Astrocyte (in vitro differentiated cells and primary cell): Measurements from ENCODE around the gene PTPRD. TPM values are rescaled to one million over a fixed set of nuclear protein-coding genes. Genes with fewer than 3 reads are reported as not detected.

Source experiments
- DNase-seq: peaks from one replicate; pipeline ENCODE4 v3.0.0-alpha.2; 2010; ENCODE audit warnings: low read depth
- FAIRE-seq: peaks from 2 replicates; lab custom pipeline; 2011; peaks lifted over from hg19 to GRCh38; lab: Jason Lieb, UNC
- H2AFZ ChIP-seq: 2 replicates; pipeline ENCODE4 v1.6.0; 2012; ENCODE audit warnings: low read depth, low read length, inconsistent platforms
- H3K27ac ChIP-seq: 2 replicates; pipeline ENCODE4 v1.5.1; 2011; ENCODE audit warnings: low read depth, low read length, inconsistent platforms
- H3K27me3 ChIP-seq: 2 replicates; pipeline ENCODE4 v1.6.0; 2011; ENCODE audit warnings: low read length, inconsistent platforms; ENCODE audit not compliant: insufficient read depth
- H3K36me3 ChIP-seq: 2 replicates; pipeline ENCODE4 v1.5.1; 2011; ENCODE audit warnings: low read length, inconsistent platforms; ENCODE audit not compliant: insufficient read depth
- H3K4me1 ChIP-seq: 2 replicates; pipeline ENCODE4 v1.5.1; 2011; ENCODE audit warnings: low read length, inconsistent platforms; ENCODE audit not compliant: insufficient read depth
- H3K4me2 ChIP-seq: 2 replicates; pipeline ENCODE4 v1.6.0; 2012; ENCODE audit warnings: low read length, inconsistent platforms
- H3K4me3 ChIP-seq: 2 replicates; pipeline ENCODE4 v1.5.1; 2011; ENCODE audit warnings: low read depth, mild to moderate bottlenecking, low read length, inconsistent platforms; ENCODE audit not compliant: insufficient read depth
- H3K79me2 ChIP-seq: 2 replicates; pipeline ENCODE4 v1.6.0; 2012; ENCODE audit warnings: mild to moderate bottlenecking, low read length, inconsistent platforms; ENCODE audit not compliant: insufficient read depth
- H3K9ac ChIP-seq: 2 replicates; pipeline ENCODE4 v1.6.0; 2012; ENCODE audit warnings: mild to moderate bottlenecking, low read length, inconsistent platforms
- H3K9me3 ChIP-seq: 2 replicates; pipeline ENCODE4 v1.5.1; 2012; ENCODE audit warnings: low read depth, mild to moderate bottlenecking, low read length, inconsistent platforms; ENCODE audit not compliant: insufficient read depth
- H4K20me1 ChIP-seq: 2 replicates; pipeline ENCODE4 v1.6.0; 2012; ENCODE audit warnings: low read length, inconsistent platforms; ENCODE audit not compliant: insufficient read depth
- H3K27ac Mint-ChIP-seq: one replicate; pipeline ENCODE4 v1.8.0; 2021; ENCODE audit warnings: mild to moderate bottlenecking, mixed read lengths; ENCODE audit not compliant: unreplicated experiment
- H3K27me3 Mint-ChIP-seq: one replicate; pipeline ENCODE4 v1.8.0; 2021; ENCODE audit warnings: low read depth, mixed read lengths; ENCODE audit not compliant: unreplicated experiment
- H3K36me3 Mint-ChIP-seq: one replicate; pipeline ENCODE4 v1.8.0; 2021; ENCODE audit warnings: low read depth, mixed read lengths; ENCODE audit not compliant: unreplicated experiment
- H3K4me1 Mint-ChIP-seq: one replicate; pipeline ENCODE4 v1.8.0; 2021; ENCODE audit warnings: low read depth, mixed read lengths; ENCODE audit not compliant: unreplicated experiment
- H3K4me3 Mint-ChIP-seq: one replicate; pipeline ENCODE4 v1.8.0; 2021; ENCODE audit warnings: mild to moderate bottlenecking, moderate library complexity, mixed read lengths; ENCODE audit not compliant: unreplicated experiment
- H3K9me3 Mint-ChIP-seq: one replicate; pipeline ENCODE4 v1.8.0; 2021; ENCODE audit warnings: mild to moderate bottlenecking, mixed read lengths; ENCODE audit not compliant: unreplicated experiment
- CTCF ChIP-seq: IDR thresholded peaks from 2 replicates; pipeline ENCODE4 v1.5.1; 2011; ENCODE audit warnings: low read depth, mild to moderate bottlenecking, inconsistent platforms, low read length, moderate library complexity; ENCODE audit not compliant: insufficient read depth
- EZH2 ChIP-seq: IDR thresholded peaks from 2 replicates; pipeline ENCODE4 v1.6.1; 2012; ENCODE audit warnings: mild to moderate bottlenecking, low read length, inconsistent platforms; ENCODE audit not compliant: insufficient read depth
- total RNA-seq: library from RNA; stranded (reverse); gene quantifications from 2 replicates; pipeline ENCODE4 v1.2.1, GENCODE V29; 2021

Gene PTPRD
- total RNA-seq, 1 donor from 2014 or later, result 88.1 TPM

GRCh38 chr9:9679433-9679832 is 933.4 kb downstream of the PTPRD start:
- Histone ChIP-seq H4K20me1 (no peaks in the 10 kb centered on the region), H3K79me2 (no peaks in the 10 kb centered on the region), H3K9ac (no peak overlapping the region), H3K4me3 (no peak overlapping the region), H3K4me1 (no peaks in the 10 kb centered on the region), H2AFZ (no peak overlapping the region), H3K4me2 (no peak overlapping the region), H3K27ac (no peak overlapping the region), H3K9me3 (no peaks in the 10 kb centered on the region), H3K27me3 (no peaks in the 10 kb centered on the region), H3K36me3 (no peaks in the 10 kb centered on the region)
- no peak overlapping the region for H3K4me3 Mint-ChIP-seq
- H3K9me3 Mint-ChIP-seq, result no peaks in the 10 kb centered on the region
- H3K27ac Mint-ChIP-seq, result no peak overlapping the region
- DNase-seq (no peak), FAIRE-seq (no peak)
- H3K36me3 Mint-ChIP-seq, result no peaks in the 10 kb centered on the region
- H3K27me3 Mint-ChIP-seq, result peaks cover 2% of the 10 kb centered on the region
- no peaks in the 10 kb centered on the region for H3K4me1 Mint-ChIP-seq
- TF ChIP-seq CTCF (no peak), EZH2 (no peak)

- Histone ChIP-seq H3K79me2 (no peaks in the 10 kb centered on the region), H3K4me2 (no peak overlapping the region), H3K9me3 (no peaks in the 10 kb centered on the region), H3K27me3 (no peaks in the 10 kb centered on the region), H3K4me1 (no peaks in the 10 kb centered on the region), H3K9ac (no peak overlapping the region), H2AFZ (no peak overlapping the region), H3K4me3 (no peak overlapping the region), H3K27ac (no peak overlapping the region), H4K20me1 (no peaks in the 10 kb centered on the region), H3K36me3 (no peaks in the 10 kb centered on the region)
- no peaks in the 10 kb centered on the region for H3K27me3 Mint-ChIP-seq
- no peak overlapping the region for H3K27ac Mint-ChIP-seq
- H3K4me1 Mint-ChIP-seq, result no peaks in the 10 kb centered on the region
- H3K36me3 Mint-ChIP-seq, result no peaks in the 10 kb centered on the region
- H3K4me3 Mint-ChIP-seq, result no peak overlapping the region
- FAIRE-seq (no peak), DNase-seq (no peak)
- no peak for TF ChIP-seq EZH2
- no peak for TF ChIP-seq CTCF
- no peaks in the 10 kb centered on the region for H3K9me3 Mint-ChIP-seq
These were observed 938.3 kb downstream of the PTPRD start for GRCh38 chr9:9674461-9674860.

- Histone ChIP-seq H3K9ac (no peak overlapping the region), H3K79me2 (no peaks in the 10 kb centered on the region), H3K36me3 (no peaks in the 10 kb centered on the region), H4K20me1 (no peaks in the 10 kb centered on the region), H3K4me1 (no peaks in the 10 kb centered on the region), H3K9me3 (no peaks in the 10 kb centered on the region), H3K4me3 (no peak overlapping the region), H3K27ac (no peak overlapping the region), H2AFZ (no peak overlapping the region), H3K27me3 (no peaks in the 10 kb centered on the region), H3K4me2 (no peak overlapping the region)
- H3K9me3 Mint-ChIP-seq, result no peaks in the 10 kb centered on the region
- no peak for TF ChIP-seq EZH2
- no peak for TF ChIP-seq CTCF
- H3K27ac Mint-ChIP-seq, result no peak overlapping the region
- H3K27me3 Mint-ChIP-seq, result no peaks in the 10 kb centered on the region
- H3K36me3 Mint-ChIP-seq, result no peaks in the 10 kb centered on the region
- no peak for DNase-seq
- no peak for FAIRE-seq
- H3K4me1 Mint-ChIP-seq, result no peaks in the 10 kb centered on the region
- no peak overlapping the region for H3K4me3 Mint-ChIP-seq
These were observed 942.3 kb downstream of the PTPRD start for GRCh38 chr9:9670454-9670853.
